NCI-H1417 (cell line): Measurements from ENCODE around the gene C3orf49.
A peak's percentile ranks its signal among the peaks of the same experiment; 100 is the strongest.

Experiments used
- DNase-seq, 3 experiments: peaks; one replicate each; lab custom pipeline; 2025; lab: John Stamatoyannopoulos, UW

C3orf49 gene

GRCh38 chr3:63851287-63851686 lies 32.2 kb downstream of the C3orf49 start:
- DNase-seq = no peak

GRCh38 chr3:63853106-63853505 lies 34.0 kb downstream of the C3orf49 start:
- DNase-seq = no peak

DNA sequence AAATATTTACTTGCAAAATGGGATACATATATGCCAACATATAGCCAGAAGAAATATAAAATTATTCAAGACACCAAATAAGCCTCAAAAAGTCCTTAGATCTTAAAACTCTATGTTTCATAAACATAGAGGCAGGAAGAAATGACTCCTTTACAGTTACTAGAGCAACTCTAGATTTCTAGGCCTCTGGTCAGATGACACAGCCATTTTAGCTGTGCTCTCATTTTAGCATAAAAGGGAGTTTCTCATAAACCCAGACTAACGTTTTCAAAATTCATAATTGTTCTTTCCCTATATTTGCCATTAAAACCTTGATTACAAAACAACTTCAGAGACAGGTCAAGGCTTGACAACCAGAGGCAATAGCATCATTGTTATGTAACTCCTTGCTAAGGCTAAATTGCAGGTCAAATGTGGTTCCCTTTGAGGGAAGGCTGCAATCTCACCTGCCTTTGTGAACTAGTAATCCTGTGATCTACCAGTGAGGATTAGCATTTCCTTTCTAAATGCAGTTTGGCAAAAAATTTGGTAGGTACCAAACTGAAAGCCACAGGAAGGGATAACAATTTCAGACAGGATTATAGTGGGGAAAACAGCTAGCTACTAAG lies 36.3 kb downstream of the C3orf49 start:
- DNase-seq = peak in 1 of 3 experiments; percentile 12

- no peak for DNase-seq
Measured at GRCh38 chr3:63857311-63857710, 38.2 kb downstream of the C3orf49 start.

GRCh38 chr3:63860776-63861175 lies 41.7 kb downstream of the C3orf49 start:
- DNase-seq = no peak

DNA sequence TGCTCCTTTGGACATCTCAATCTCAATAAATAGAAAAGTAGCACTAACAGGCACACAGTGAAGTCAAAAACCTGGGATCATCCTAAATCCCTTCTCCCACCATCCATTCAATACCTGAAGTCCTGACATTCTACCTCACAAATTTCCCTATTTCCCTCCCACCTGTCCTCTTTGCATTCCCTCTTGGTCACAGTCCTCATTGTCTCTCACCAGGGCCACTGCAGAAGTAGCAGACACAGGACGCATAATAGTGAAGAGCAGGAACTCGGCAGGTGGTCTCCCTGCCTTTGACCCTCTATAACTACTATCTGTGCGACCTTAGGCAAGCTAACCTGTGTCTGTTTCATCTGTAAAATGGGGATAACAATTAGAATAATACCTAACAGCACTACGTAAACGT lies 42.2 kb downstream of the C3orf49 start:
- no peak for DNase-seq

- no peak for DNase-seq
Measured at GRCh38 chr3:63862804-63863149, 43.7 kb downstream of the C3orf49 start.

DNA sequence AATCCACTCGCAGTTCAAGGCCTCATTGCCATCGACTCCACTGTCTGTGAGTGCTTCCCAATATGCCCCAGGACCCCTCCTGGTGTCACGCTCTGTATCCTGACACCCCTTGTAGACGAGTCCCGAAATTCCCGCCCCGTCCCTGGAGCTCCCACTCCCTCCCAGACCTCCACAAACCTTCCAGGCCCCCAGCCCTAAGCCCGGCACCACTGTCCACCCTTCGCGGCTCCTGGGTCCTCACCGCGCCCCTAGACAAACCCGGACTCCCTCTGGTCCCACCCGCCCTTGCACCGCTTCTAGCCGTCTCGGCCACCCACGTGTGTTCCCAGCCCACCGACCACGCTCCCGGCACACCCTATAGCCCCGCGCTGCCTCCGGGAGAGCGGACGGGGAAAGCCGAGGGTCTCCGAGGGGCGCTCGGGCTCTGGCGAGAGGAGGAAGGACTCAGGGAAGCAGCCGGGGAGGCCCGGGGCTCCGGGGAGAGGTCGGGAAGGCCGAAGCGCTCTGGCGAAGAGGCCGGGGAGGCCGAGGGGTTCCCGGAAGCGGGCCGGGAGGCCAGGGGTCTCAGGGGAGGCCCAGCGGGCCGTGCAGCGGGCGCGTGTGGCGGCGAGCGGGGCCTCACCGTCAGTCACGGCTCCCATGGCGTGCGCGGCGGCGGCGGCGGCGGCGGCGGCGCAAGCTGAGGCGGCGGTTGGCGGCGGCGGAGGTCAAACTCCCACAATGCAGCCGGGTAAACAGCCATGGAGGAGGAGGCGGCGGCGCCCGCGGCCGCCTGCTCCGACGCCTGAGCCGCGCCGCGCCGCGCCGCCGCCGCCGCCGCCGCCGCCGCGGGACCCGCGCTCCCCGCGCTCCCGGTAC lies 44.3 kb downstream of the C3orf49 start, which contains the start of the genes ATXN7 and THOC7:
Gene ATXN7, plus strand, starts transcription at position 718 of the 858 bp plus-strand sequence. CDS start 48,732 bp downstream, outside the sequence.
Gene THOC7, minus strand, starts transcription at position 656 of the 858 bp plus-strand sequence. Its CDS starts 15 bp downstream, at position 641.
- peak; percentile 42 to 82 (median 78) for DNase-seq

GRCh38 chr3:63864008-63864964 lies 45.2 kb downstream of the C3orf49 start:
- DNase-seq = peak in 2 of 3 experiments; percentile 50 to 62

GRCh38 chr3:63864965-63865327 lies 45.8 kb downstream of the C3orf49 start:
- no peak for DNase-seq

GRCh38 chr3:63867225-63867624 lies 48.1 kb downstream of the C3orf49 start:
- no peak for DNase-seq

DNA sequence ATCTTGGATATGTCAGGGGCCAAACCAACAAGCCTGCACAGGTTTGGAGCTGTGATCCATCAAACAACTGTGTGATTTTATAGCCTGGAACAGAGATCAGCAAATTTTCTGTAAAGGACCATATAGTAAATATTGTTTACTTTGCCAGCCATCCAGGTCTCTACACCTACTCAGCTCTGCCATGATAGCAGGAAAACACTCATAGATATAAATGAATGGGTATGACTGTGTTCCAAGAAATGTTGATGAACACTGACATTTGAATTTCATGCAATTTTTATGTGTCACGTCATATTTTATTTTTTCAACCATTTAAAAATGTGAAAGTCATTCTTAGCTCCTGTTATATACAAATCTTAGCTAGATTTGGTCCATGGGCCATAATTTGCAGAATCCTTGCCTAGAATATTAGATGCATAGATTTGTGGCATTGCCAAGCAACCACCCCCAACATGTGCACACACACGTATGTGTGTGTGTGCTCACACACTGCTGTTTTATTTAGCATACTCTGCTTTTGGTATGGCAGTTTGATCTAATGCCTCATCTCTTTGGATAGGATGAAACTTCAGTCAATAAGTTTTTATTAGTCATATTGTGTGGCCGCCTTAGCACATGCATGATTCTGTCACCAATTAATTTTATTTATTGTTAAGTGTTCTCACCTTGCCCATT lies 51.0 kb downstream of the C3orf49 start:
- peak in 1 of 3 experiments; percentile 5 for DNase-seq

- DNase-seq = peak in 2 of 3 experiments; percentile 8 to 9
Measured at GRCh38 chr3:63870615-63871005, 51.5 kb downstream of the C3orf49 start.

GRCh38 chr3:63872135-63872924 lies 53.2 kb downstream of the C3orf49 start:
- no peak for DNase-seq

GRCh38 chr3:63874769-63875168 lies 55.7 kb downstream of the C3orf49 start:
- DNase-seq = no peak

- DNase-seq = peak; percentile 52 to 91 (median 56)
Measured at GRCh38 chr3:63875510-63875909, 56.4 kb downstream of the C3orf49 start.

- DNase-seq = peak in 1 of 3 experiments; percentile 27
Measured at GRCh38 chr3:63876260-63876659, 57.2 kb downstream of the C3orf49 start.

DNA sequence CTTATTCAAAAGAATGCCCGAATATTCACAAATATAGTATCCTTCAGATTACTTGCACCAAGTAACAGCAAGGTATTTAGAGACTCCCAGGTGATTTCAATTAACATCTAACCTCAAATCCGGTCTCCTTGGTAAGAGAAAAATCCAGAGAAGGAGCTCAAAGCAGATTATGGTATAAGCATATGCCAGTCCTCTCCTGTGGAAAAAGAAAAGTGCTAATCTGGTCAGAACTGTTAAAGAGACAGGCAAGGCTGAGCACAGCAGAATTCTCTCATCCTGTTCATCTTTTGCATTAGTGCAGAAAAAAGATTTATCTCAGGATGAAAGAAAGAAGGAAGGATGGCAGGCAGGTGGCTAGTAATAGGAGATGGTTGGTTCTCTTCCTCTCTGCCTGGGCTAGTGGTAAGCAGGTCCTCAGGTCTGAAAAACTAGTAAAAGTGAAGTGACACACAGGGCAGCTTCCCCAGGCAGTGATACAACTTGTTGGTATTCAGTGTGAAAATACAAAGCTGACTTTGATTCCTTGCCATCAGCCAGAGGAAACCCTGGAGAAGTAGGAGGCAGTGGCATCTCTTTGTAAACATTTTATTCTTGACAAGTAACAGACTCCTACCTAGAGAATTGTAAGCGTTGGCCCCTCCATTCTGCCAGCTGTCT lies 58.8 kb downstream of the C3orf49 start:
- DNase-seq = peak in 1 of 3 experiments; percentile 4

DNA sequence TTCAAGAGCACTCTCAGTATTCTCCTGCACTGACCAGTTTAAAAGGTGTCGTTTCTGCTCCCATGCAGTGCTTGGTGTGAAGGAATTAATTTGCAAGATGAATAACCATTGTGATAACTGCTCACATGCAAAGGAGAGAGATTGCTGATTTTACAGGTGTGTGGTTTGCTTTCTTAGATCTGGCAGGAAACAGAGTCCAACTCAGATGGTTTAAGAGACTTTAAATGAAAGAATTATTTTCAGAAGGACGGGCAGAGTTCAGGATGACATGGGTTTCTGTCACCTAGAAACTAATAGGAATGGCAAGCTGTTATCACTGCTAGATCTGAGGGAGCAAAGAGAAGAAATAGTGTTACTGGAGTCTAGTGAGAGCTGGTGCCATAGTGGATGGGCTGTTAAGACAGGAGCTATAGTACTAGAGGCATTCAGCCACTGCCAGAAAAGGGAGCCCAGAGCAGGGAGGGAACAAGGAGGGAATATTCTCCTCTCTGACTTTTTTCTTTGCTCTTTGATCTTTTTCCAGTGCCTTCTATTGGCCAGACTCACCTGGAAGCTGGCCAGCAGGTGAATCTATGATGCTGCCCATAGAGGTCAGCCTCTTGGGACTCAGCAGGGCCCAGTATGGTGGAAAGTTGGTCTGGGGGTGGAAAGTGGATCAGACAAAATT lies 59.4 kb downstream of the C3orf49 start:
- DNase-seq = no peak

DNA sequence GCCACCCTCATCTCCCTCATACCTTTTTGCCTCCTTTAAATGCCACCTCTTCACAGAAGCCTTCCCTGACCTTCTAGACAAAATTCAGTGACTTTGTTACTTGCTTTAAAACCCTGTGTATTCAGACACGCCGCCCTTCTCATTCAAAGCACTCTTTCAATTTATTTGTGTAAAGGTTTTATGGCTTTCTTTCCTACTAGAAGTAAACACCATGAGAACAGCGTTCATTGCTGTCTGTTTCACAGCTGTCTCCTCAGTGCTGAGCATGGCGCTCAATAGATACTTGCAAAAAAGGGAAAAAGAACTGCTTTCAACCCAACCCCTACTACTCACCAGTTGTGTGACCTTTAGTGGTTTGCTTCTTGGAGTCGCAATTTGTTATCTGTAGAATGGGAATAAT lies 61.6 kb downstream of the C3orf49 start:
- DNase-seq = no peak
